Uterus (tissue), 4 donors: Measurements from ENCODE around the gene HSPB8. TPM values are rescaled to one million over a fixed set of nuclear protein-coding genes. Genes with fewer than 3 reads are reported as not detected.
A peak's percentile ranks its signal among the peaks of the same experiment; 100 is the strongest.

ENCODE experiments used
- DNase-seq, 2 donors: peaks; one replicate each; pipeline ENCODE4 v3.0.0-alpha.2; 2019 to 2020
- H3K27ac ChIP-seq, 2 donors: fragments of 200-600 bp; sonication (generic); 1 replicate in 1 of 2; 2 replicates in 1 of 2; pipeline ENCODE4 v1.5.1; 2016 to 2018
- H3K27me3 ChIP-seq, 2 donors: fragments of 200-600 bp; sonication (generic); one replicate each; pipeline ENCODE4 v1.5.1; 2018 to 2019; ENCODE audit warnings: control low read depth in 1 of 2
- H3K36me3 ChIP-seq, 2 donors: fragments of 200-600 bp; sonication (generic); one replicate each; pipeline ENCODE4 v1.5.1; 2019; ENCODE audit warnings: control low read depth in 1 of 2
- H3K4me1 ChIP-seq, 2 donors: fragments of 200-600 bp; sonication (generic); one replicate each; pipeline ENCODE4 v1.5.1; 2018 to 2019; ENCODE audit warnings: control low read depth in 1 of 2
- H3K4me3 ChIP-seq, 2 donors: fragments of 200-600 bp; sonication (generic); 1 replicate in 1 of 2; 2 replicates in 1 of 2; pipeline ENCODE4 v1.5.1; 2018 to 2019; ENCODE audit warnings: mild to moderate bottlenecking in 1 of 2
- H3K9me3 ChIP-seq, 2 donors: fragments of 200-600 bp; sonication (generic); one replicate each; pipeline ENCODE4 v1.5.1; 2019; ENCODE audit warnings: control low read depth in 1 of 2
- POLR2A ChIP-seq, 2 donors: fragments of 450-650 bp; IDR thresholded peaks; one replicate each; pipeline ENCODE4 v1.6.1; 2016; ENCODE audit warnings: antibody characterized with exemption in 2 of 2, mild to moderate bottlenecking in 1 of 2, moderate library complexity in 1 of 2
- intact Hi-C: fragments of 100-400 bp; cut with DNase I; formaldehyde crosslinking; loops from one replicate; pipeline ENCODE4 v1.15.1; 2023; ENCODE audit warnings: low total_unique reads
- total RNA-seq, 4 donors: library from RNA; depleted of rRNA in 3 of 4; stranded (reverse); fragments of >200 nt in 3 of 4; gene quantifications; one replicate each; pipeline versions ENCODE4 v1.1.0 to v1.2.4, GENCODE V29; 2014 to 2023
- TF ChIP-seq, protein P1 (sequence below), 4 experiments: fragments of 200-600 bp in 2 of 4; fragments of 450-650 bp in 2 of 4; sonication (generic) in 2 of 4; IDR thresholded peaks; one replicate each; pipeline ENCODE4 v1.5.1; 2016 to 2019; ENCODE audit warnings: antibody characterized with exemption in 4 of 4, mild to moderate bottlenecking in 2 of 4, moderate library complexity in 1 of 4
- donor health status: DM: yes; HTN: yes; CAD: no.

HSPB8 gene, protein sequence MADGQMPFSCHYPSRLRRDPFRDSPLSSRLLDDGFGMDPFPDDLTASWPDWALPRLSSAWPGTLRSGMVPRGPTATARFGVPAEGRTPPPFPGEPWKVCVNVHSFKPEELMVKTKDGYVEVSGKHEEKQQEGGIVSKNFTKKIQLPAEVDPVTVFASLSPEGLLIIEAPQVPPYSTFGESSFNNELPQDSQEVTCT
- total RNA-seq, result 10 to 100 TPM; 10.6 to 49.7 (median 38.3) TPM

DNA sequence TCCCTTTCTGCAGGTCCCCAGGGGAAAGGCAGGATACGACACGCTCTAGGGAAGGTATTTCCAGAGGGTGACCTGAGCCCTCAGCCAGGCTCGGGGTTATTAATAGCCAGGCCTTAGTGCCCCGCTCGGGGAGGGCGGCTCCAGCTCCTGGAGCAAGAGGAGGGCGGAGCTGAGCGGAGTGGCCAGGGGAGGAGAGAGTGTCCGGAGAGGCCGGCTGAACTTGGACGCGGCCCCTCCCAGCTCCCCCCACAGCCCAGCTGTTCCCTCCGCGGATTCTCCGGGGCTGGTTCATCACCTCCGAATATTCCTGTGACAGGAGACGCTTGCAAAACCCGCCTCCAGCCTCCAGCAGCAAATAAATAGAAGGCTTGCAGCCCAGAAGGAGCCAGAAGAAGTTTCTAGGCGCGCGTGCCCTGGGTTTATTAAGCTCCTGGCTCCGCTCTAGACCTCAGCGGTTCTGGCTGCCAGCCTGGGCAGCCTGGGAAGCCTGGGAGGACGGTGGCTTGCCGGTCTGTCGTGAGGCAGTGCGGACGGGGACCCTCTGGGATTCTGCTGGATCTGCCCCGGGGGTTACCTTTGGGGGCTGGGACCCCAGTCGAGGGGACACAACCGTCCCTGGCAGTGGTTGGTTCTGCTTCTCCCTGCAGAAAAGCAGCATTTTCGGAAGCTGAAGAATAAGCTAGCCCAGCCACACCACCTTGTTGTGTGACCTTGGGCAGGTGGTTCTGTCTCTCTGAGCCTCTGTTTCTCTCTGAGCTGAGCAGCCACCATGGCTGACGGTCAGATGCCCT, at the start of gene HSPB8:
TSS of gene HSPB8 (plus strand) at position 388 of the 791 bp plus-strand sequence. CDS start at position 770, 382 bp downstream.
- H3K9me3 ChIP-seq, result no peaks in the 10 kb centered on the region
- H3K27me3 ChIP-seq, result no peaks in the 10 kb centered on the region
- H3K4me3 ChIP-seq, result peak within 1 kb of the TSS; percentile 54 to 77
- TF ChIP-seq POLR2A (IDR thresholded peaks at IDR 0.05), result peak; percentile 79 to 82
- TF ChIP-seq, protein P1, sequence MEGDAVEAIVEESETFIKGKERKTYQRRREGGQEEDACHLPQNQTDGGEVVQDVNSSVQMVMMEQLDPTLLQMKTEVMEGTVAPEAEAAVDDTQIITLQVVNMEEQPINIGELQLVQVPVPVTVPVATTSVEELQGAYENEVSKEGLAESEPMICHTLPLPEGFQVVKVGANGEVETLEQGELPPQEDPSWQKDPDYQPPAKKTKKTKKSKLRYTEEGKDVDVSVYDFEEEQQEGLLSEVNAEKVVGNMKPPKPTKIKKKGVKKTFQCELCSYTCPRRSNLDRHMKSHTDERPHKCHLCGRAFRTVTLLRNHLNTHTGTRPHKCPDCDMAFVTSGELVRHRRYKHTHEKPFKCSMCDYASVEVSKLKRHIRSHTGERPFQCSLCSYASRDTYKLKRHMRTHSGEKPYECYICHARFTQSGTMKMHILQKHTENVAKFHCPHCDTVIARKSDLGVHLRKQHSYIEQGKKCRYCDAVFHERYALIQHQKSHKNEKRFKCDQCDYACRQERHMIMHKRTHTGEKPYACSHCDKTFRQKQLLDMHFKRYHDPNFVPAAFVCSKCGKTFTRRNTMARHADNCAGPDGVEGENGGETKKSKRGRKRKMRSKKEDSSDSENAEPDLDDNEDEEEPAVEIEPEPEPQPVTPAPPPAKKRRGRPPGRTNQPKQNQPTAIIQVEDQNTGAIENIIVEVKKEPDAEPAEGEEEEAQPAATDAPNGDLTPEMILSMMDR (IDR thresholded peaks at IDR 0.05), result no peak
- peak within 1 kb of the TSS; percentile 82 to 94 for H3K27ac ChIP-seq
- no peaks in the 10 kb centered on the region for H3K4me1 ChIP-seq
- peak; percentile 89 to 94 for DNase-seq
- intact Hi-C loops, result no loop called here
- no peaks in the 10 kb centered on the region for H3K36me3 ChIP-seq

DNA sequence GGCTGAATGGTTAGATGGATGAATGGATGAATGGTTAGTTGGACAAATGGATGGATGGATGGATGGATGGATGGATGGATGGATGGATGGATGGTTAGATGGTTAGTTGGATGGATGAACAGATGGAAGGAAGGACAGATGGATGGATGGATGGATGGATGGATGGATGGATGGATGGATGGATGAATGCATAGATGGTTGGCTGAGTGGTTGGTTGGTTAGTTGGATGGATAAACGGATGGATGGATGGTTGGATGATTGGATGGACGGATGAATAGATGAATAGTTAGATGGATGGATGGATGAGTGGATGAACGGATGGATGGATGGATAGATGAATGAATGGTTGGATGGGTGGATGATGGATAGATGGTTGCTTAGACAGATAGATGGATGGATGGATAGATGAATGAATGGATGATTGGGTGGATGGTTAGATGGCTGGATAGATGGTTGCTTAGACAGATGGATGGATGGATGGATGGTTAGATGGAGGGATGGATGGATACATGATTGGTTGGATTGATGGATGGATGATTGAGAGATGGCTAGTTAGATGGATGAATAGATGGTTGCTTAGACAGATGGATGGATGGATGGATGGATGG, 48.8 kb upstream of the HSPB8 start:
- Histone ChIP-seq H3K9me3 (no peaks in the 10 kb centered on the region), H3K27me3 (no peaks in the 10 kb centered on the region), H3K4me1 (no peaks in the 10 kb centered on the region), H3K36me3 (no peaks in the 10 kb centered on the region), H3K27ac (no peak overlapping the region), H3K4me3 (no peak overlapping the region)
- no peak for DNase-seq
- intact Hi-C loops, result no loop called here
- no peak for TF ChIP-seq POLR2A (IDR thresholded peaks at IDR 0.05)
- TF ChIP-seq, protein P1 (IDR thresholded peaks at IDR 0.05), result no peak

DNA sequence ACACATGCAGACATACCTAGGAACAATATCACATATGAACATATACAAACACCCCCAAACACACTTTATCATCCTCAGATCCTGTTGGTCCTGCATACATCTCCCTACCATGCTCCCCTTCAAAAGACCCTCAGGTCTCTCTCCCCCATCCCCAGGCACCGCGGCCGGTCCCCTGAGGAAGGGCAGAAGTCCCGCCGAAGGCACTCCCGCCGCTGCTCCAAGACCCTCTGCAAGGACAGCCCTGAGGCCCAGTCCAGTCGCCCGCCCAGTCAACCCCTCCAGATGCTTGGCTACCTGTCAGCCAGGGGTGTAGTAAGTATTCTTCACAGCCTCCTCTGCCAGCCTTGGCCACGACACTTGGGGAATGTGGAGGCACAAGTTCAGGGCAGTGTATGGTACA, 48.2 kb upstream of the HSPB8 start:
- DNase-seq, result no peak
- no peaks in the 10 kb centered on the region for H3K27me3 ChIP-seq
- no peaks in the 10 kb centered on the region for H3K4me1 ChIP-seq
- H3K27ac ChIP-seq, result no peak overlapping the region
- no peaks in the 10 kb centered on the region for H3K36me3 ChIP-seq
- TF ChIP-seq POLR2A (IDR thresholded peaks at IDR 0.05), result no peak
- TF ChIP-seq, protein P1 (IDR thresholded peaks at IDR 0.05), result no peak
- intact Hi-C loops, result no loop called here
- no peak overlapping the region for H3K4me3 ChIP-seq
- H3K9me3 ChIP-seq, result no peaks in the 10 kb centered on the region

DNA sequence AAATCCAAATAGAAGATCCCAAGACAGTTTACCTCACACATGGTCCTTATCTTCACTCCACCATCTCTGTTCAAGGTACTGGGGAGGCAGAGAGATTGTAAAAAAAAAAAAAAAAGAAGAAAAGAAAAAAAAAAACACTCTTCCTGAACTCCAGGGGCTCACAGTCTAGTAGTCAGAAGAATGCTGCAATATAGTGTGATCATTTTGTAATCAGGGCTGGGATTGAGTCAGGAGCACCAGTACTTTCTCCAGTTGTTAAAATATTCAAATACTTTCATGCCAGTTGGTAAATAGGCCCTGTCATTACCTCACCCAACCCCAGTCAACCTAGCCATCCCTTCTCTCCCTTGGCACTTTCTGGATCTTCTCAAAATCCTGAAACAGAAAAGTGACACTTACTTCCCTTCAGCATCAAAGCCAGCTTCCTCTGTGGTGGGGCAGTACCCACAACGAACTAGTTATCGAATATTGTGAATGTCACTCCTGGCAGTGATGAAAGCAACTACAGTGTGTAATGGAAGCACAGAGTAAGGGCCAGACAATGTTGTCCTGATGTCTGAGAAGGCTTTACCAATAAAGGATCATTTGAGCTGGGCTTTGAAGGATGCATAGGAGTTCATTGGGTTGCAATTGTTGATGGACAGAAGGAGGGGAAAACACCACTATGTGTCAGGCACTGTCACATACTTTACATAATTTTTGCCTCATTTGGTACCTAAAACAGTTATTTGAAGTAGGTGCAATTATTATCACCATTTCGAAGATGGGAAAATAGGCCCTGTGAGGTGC, 44.3 kb upstream of the HSPB8 start:
- no peak for DNase-seq
- Histone ChIP-seq H3K36me3 (no peaks in the 10 kb centered on the region), H3K27ac (no peak overlapping the region), H3K4me3 (no peak overlapping the region), H3K9me3 (no peaks in the 10 kb centered on the region), H3K4me1 (no peaks in the 10 kb centered on the region), H3K27me3 (no peaks in the 10 kb centered on the region)
- no peak for TF ChIP-seq POLR2A (IDR thresholded peaks at IDR 0.05)
- TF ChIP-seq, protein P1 (IDR thresholded peaks at IDR 0.05), result no peak
- intact Hi-C loops, result no loop called here
